ENCODE data around the gene OSGEPL1.
A peak's percentile ranks its signal among the peaks of the same experiment; 100 is the strongest.
"Not testable (repeated sequence)": the region's sequence is repeated elsewhere in the genome, so short reads cannot be mapped to it uniquely, and the experiment has no call there.

Gene OSGEPL1

DNA sequence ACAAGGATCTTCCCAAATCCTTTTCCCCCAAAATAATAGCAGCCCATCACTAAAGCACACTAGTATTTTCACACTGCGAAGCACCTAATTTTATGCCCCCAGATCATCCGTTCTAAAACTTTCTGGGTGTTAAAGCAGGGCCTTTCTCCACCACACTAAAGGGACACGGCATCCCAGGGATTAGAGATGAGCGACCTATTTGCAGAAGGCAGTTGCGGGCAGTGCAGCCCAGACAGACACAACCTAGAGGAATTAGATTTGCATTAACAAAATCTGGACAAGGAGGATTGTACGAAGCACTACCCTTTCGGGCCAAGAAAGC lies 402 bp downstream of the OSGEPL1 start:
- no peaks in the 10 kb centered on the region for H4K20me1 ChIP-seq (ENCODE audit: insufficient read depth, low read length)
- H2AFZ ChIP-seq (ENCODE audit: low read depth, low read length) = peak overlapping the region; percentile 100
- H3K79me2 ChIP-seq (ENCODE audit: low read length) = peaks cover 16% of the 10 kb centered on the region
- H3K36me3 ChIP-seq (replicated peaks; ENCODE audit: low read depth, low read length) = peaks cover 10% of the 10 kb centered on the region
- no peak for TF ChIP-seq EZH2phosphoT487 (IDR thresholded peaks at IDR 0.05; ENCODE audit: low read depth)
- TF ChIP-seq CTCF (IDR thresholded peaks at IDR 0.05; ENCODE audit: low read depth, low read length) = no peak
- no peaks in the 10 kb centered on the region for H3K9me3 ChIP-seq (ENCODE audit: insufficient read depth, low read length)
- H3K4me2 ChIP-seq (ENCODE audit: low read length) = peak overlapping the region; percentile 75
- H3K27me3 ChIP-seq (ENCODE audit: low read depth, low read length) = no peaks in the 10 kb centered on the region
- peak overlapping the region; percentile 100 for H3K9ac ChIP-seq (ENCODE audit: low read length)
- H3K4me3 ChIP-seq (ENCODE audit: low read length) = peak overlapping the region; percentile 100
- H3K27ac ChIP-seq (ENCODE audit: low read length) = peak overlapping the region; percentile 97
- H3K4me1 ChIP-seq (ENCODE audit: low read length) = peaks cover 14% of the 10 kb centered on the region

DNA sequence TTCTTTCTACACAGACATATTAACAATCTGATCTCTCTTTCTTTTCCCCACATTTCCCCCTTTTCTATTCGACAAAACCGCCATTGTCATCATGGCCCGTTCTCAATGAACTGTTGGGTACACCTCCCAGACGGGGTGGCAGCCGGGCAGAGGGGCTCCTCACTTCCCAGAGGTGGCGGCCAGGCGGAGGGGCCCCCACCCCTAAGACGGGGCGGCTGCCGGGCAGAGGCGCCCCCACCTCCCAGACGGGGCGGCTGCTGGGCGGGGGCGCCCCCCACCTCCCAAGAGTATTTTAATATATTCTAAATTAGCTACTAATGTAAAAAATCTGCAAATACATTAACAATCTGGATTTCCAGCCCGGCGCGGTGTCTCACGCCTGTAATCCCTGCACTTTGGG lies 2.4 kb downstream of the OSGEPL1 start:
- Histone ChIP-seq H3K4me1 (ENCODE audit: low read length) (peaks cover 14% of the 10 kb centered on the region), H3K79me2 (ENCODE audit: low read length) (peaks cover 16% of the 10 kb centered on the region)
- H3K9ac ChIP-seq (ENCODE audit: low read length); H3K9me3 ChIP-seq (ENCODE audit: insufficient read depth, low read length); H3K27me3 ChIP-seq (ENCODE audit: low read depth, low read length); H3K36me3 ChIP-seq (replicated peaks; ENCODE audit: low read depth, low read length); H4K20me1 ChIP-seq (ENCODE audit: insufficient read depth, low read length); H3K27ac ChIP-seq (ENCODE audit: low read length); H2AFZ ChIP-seq (ENCODE audit: low read depth, low read length); H3K4me2 ChIP-seq (ENCODE audit: low read length); H3K4me3 ChIP-seq (ENCODE audit: low read length): not testable (repeated sequence)

GRCh38 chr2:189756311-189756952 lies 6.2 kb downstream of the OSGEPL1 start:
- TF ChIP-seq CTCF (IDR thresholded peaks at IDR 0.05; ENCODE audit: low read depth, low read length) (no peak), EZH2phosphoT487 (IDR thresholded peaks at IDR 0.05; ENCODE audit: low read depth) (no peak)
- Histone ChIP-seq H3K27me3 (ENCODE audit: low read depth, low read length) (no peaks in the 10 kb centered on the region), H3K4me1 (ENCODE audit: low read length) (peaks cover 4% of the 10 kb centered on the region), H3K36me3 (replicated peaks; ENCODE audit: low read depth, low read length) (peaks cover 15% of the 10 kb centered on the region), H3K79me2 (ENCODE audit: low read length) (peaks cover 4% of the 10 kb centered on the region), H3K9ac (ENCODE audit: low read length) (no peak overlapping the region), H3K9me3 (ENCODE audit: insufficient read depth, low read length) (no peaks in the 10 kb centered on the region), H4K20me1 (ENCODE audit: insufficient read depth, low read length) (no peaks in the 10 kb centered on the region), H2AFZ (ENCODE audit: low read depth, low read length) (no peak overlapping the region), H3K4me3 (ENCODE audit: low read length) (no peak overlapping the region), H3K27ac (ENCODE audit: low read length) (no peak overlapping the region), H3K4me2 (ENCODE audit: low read length) (no peak overlapping the region)

- no peak overlapping the region for H3K4me2 ChIP-seq (ENCODE audit: low read length)
- H3K36me3 ChIP-seq (replicated peaks; ENCODE audit: low read depth, low read length) = peaks cover 12% of the 10 kb centered on the region
- H4K20me1 ChIP-seq (ENCODE audit: insufficient read depth, low read length) = no peaks in the 10 kb centered on the region
- peaks cover 3% of the 10 kb centered on the region; the same call in 1 of the 2 replicates for H3K4me1 ChIP-seq (ENCODE audit: low read length)
- H3K9me3 ChIP-seq (ENCODE audit: insufficient read depth, low read length) = no peaks in the 10 kb centered on the region
- no peak overlapping the region for H3K9ac ChIP-seq (ENCODE audit: low read length)
- TF ChIP-seq EZH2phosphoT487 (IDR thresholded peaks at IDR 0.05; ENCODE audit: low read depth) (no peak), CTCF (IDR thresholded peaks at IDR 0.05; ENCODE audit: low read depth, low read length) (peak; percentile 71)
- H3K4me3 ChIP-seq (ENCODE audit: low read length) = no peak overlapping the region
- no peaks in the 10 kb centered on the region for H3K27me3 ChIP-seq (ENCODE audit: low read depth, low read length)
- no peak overlapping the region for H3K27ac ChIP-seq (ENCODE audit: low read length)
- H3K79me2 ChIP-seq (ENCODE audit: low read length) = no peaks in the 10 kb centered on the region
- no peak overlapping the region for H2AFZ ChIP-seq (ENCODE audit: low read depth, low read length)
Observed at GRCh38 chr2:189751080-189751658, 11.4 kb downstream of the OSGEPL1 start.
